HCT116 (cell line): ENCODE data around the gene SWT1.

ENCODE experiments used
- ATF3 ChIP-seq: IDR thresholded peaks from 2 replicates; pipeline ENCODE4 v1.6.1; 2012
- CTCF ChIP-seq, 3 experiments: fragments of 200-600 bp in 1 of 3; sonication (generic) in 1 of 3; IDR thresholded peaks in 2 of 3; conservative IDR thresholded peaks in 1 of 3; 2 replicates each; pipeline ENCODE4 v1.5.1; 2012 to 2017; ENCODE audit warnings: low read depth in 2 of 3, low read length in 2 of 3, antibody characterized with exemption in 1 of 3, borderline replicate concordance in 1 of 3, control low read depth in 1 of 3, mild to moderate bottlenecking in 1 of 3, mixed read lengths in 1 of 3, mixed run types in 1 of 3, moderate library complexity in 1 of 3; ENCODE audit not compliant: insufficient read depth in 1 of 3
- EGR1 ChIP-seq: IDR thresholded peaks from 2 replicates; pipeline ENCODE4 v1.6.1; 2012; ENCODE audit warnings: low read depth
- EZH2 ChIP-seq: fragments of 200-600 bp; sonication (generic); IDR thresholded peaks from 2 replicates; pipeline ENCODE4 v1.6.1; 2017; ENCODE audit warnings: antibody characterized with exemption, mixed run types
- JUND ChIP-seq: IDR thresholded peaks from 2 replicates; pipeline ENCODE4 v1.6.1; 2012
- MAX ChIP-seq: IDR thresholded peaks from 2 replicates; pipeline ENCODE4 v1.6.1; 2012
- POLR2A ChIP-seq: IDR thresholded peaks from 2 replicates; pipeline ENCODE4 v1.7.0; 2011; ENCODE audit warnings: borderline replicate concordance; ENCODE audit not compliant: insufficient read depth, insufficient read length; ENCODE audit errors: extremely low read depth
- POLR2AphosphoS5 ChIP-seq: IDR thresholded peaks from 2 replicates; pipeline ENCODE4 v1.6.1; 2011; ENCODE audit warnings: mild to moderate bottlenecking, low read depth, low read length, moderate library complexity
- SIN3A ChIP-seq: IDR thresholded peaks from 2 replicates; pipeline ENCODE4 v1.6.1; 2012; ENCODE audit warnings: low read depth
- SP1 ChIP-seq: IDR thresholded peaks from 2 replicates; pipeline ENCODE4 v1.6.1; 2012; ENCODE audit warnings: low read depth
- YY1 ChIP-seq: IDR thresholded peaks from 2 replicates; pipeline ENCODE4 v1.6.1; 2011; ENCODE audit warnings: low read length, low read depth, moderate library complexity, mild to moderate bottlenecking; ENCODE audit not compliant: insufficient replicate concordance; ENCODE audit errors: extremely low read depth

- TF ChIP-seq MAX (no peak), POLR2A (no peak), EZH2 (no peak), CTCF (IDR thresholded peaks at IDR 0.05 in 2 of 3, conservative IDR thresholded peaks at IDR 0.05 in 1 of 3; ENCODE audit: borderline replicate concordance in 1 of 3, insufficient read depth in 1 of 3, low read depth in 2 of 3, low read length in 2 of 3) (no peak), ATF3 (no peak), SIN3A (no peak), JUND (no peak), YY1 (no peak), SP1 (no peak), POLR2AphosphoS5 (no peak), EGR1 (no peak)
Observed at GRCh38 chr1:185111873-185112272, 45.1 kb upstream of the SWT1 start.
